ENCODE measurements around the gene SLC25A11. TPM values are rescaled to one million over a fixed set of nuclear protein-coding genes. Genes with fewer than 3 reads are reported as not detected.

SLC25A11 gene
- total RNA-seq, 1 donor from 2014 or later, result 219 TPM

GRCh38 chr17:4955091-4955490 is 15.2 kb upstream of the SLC25A11 start:
- peaks cover 46% of the 10 kb centered on the region for H3K4me1 ChIP-seq
- no peaks in the 10 kb centered on the region for H3K9me3 ChIP-seq (replicated peaks)
- H3K4me3 ChIP-seq, result no peak overlapping the region
- TF ChIP-seq, protein P1, sequence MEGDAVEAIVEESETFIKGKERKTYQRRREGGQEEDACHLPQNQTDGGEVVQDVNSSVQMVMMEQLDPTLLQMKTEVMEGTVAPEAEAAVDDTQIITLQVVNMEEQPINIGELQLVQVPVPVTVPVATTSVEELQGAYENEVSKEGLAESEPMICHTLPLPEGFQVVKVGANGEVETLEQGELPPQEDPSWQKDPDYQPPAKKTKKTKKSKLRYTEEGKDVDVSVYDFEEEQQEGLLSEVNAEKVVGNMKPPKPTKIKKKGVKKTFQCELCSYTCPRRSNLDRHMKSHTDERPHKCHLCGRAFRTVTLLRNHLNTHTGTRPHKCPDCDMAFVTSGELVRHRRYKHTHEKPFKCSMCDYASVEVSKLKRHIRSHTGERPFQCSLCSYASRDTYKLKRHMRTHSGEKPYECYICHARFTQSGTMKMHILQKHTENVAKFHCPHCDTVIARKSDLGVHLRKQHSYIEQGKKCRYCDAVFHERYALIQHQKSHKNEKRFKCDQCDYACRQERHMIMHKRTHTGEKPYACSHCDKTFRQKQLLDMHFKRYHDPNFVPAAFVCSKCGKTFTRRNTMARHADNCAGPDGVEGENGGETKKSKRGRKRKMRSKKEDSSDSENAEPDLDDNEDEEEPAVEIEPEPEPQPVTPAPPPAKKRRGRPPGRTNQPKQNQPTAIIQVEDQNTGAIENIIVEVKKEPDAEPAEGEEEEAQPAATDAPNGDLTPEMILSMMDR (IDR thresholded peaks at IDR 0.05; ENCODE audit: borderline replicate concordance), result no peak
- peaks cover 23% of the 10 kb centered on the region for H3K36me3 ChIP-seq
- no peak overlapping the region for H3K27ac ChIP-seq (replicated peaks)
- H3K27me3 ChIP-seq (ENCODE audit: low read depth), result no peaks in the 10 kb centered on the region
- intact Hi-C loops (cut with micrococcal nuclease), result no loop called here
- DNase-seq, result no peak

DNA sequence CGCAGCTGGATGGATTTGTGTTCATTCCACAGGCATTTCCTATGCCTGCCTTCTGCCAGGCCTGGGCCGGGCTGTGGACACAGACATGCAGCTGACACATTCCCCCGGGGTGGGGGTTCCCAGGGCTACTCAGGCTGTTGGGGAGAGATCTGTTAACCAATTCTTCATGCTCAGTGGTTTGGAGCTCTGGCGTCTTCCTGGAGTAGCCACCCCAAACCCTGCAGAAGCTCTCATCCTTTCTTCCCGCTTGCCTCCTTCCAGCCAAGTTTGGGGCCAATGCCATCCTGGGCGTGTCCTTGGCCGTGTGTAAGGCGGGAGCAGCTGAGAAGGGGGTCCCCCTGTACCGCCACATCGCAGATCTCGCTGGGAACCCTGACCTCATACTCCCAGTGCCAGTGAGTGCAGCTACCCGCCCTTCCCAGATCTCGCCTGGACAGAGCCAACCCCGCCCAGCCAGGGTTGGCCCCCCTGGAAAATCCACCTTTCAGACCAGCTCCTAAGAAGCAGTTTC is 13.7 kb upstream of the SLC25A11 start:
- DNase-seq, result no peak
- H3K27me3 ChIP-seq (ENCODE audit: low read depth), result no peaks in the 10 kb centered on the region
- intact Hi-C loops (cut with micrococcal nuclease), result no loop called here
- no peaks in the 10 kb centered on the region for H3K9me3 ChIP-seq (replicated peaks)
- peak overlapping the region; percentile 100 for H3K27ac ChIP-seq (replicated peaks)
- TF ChIP-seq, protein P1 (IDR thresholded peaks at IDR 0.05; ENCODE audit: borderline replicate concordance), result no peak
- H3K4me1 ChIP-seq, result peaks cover 57% of the 10 kb centered on the region
- H3K36me3 ChIP-seq, result peaks cover 9% of the 10 kb centered on the region
- H3K4me3 ChIP-seq, result peak overlapping the region; percentile 99

DNA sequence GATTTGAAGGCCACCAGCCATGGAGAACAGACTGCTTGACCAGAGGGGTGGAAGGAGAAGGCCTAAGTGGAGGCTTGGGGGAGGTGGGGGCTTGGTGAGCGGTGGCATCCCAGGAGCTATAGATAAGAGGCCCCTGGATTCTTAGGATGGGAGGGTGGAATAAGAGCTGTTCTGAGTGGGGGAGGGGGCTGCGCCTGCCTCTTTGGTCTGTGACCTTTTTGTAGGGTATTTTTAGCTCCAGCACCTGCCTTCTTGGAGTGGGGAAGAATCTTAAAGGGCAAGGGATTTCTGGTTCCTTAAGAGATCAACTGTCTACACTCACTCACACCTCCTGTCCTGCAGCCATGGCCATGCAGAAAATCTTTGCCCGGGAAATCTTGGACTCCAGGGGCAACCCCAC is 11.6 kb upstream of the SLC25A11 start:
- peaks cover 4% of the 10 kb centered on the region for H3K36me3 ChIP-seq
- peak overlapping the region; percentile 99 for H3K4me3 ChIP-seq
- intact Hi-C loops (cut with micrococcal nuclease), result no loop called here
- H3K4me1 ChIP-seq, result peaks cover 59% of the 10 kb centered on the region
- peak overlapping the region; percentile 100 for H3K27ac ChIP-seq (replicated peaks)
- no peaks in the 10 kb centered on the region for H3K9me3 ChIP-seq (replicated peaks)
- no peak for DNase-seq
- TF ChIP-seq, protein P1 (IDR thresholded peaks at IDR 0.05; ENCODE audit: borderline replicate concordance), result no peak
- H3K27me3 ChIP-seq (ENCODE audit: low read depth), result no peaks in the 10 kb centered on the region

GRCh38 chr17:4950746-4951204 is 10.9 kb upstream of the SLC25A11 start, which contains the start of gene ENO3:
Gene ENO3, plus strand, starts transcription at chr17:4951119. Its CDS starts 711 bp downstream, at chr17:4951830.
- DNase-seq, result peak; percentile 56
- H3K27me3 ChIP-seq (ENCODE audit: low read depth), result no peaks in the 10 kb centered on the region
- H3K36me3 ChIP-seq, result peaks cover 10% of the 10 kb centered on the region
- H3K9me3 ChIP-seq (replicated peaks), result no peaks in the 10 kb centered on the region
- H3K4me3 ChIP-seq, result peak within 1 kb of the TSS; percentile 99
- intact Hi-C loops (cut with micrococcal nuclease), result no loop called here
- H3K27ac ChIP-seq (replicated peaks), result peak within 1 kb of the TSS; percentile 100
- TF ChIP-seq, protein P1 (IDR thresholded peaks at IDR 0.05; ENCODE audit: borderline replicate concordance), result no peak
- H3K4me1 ChIP-seq, result peaks cover 66% of the 10 kb centered on the region

- TF ChIP-seq, protein P1 (IDR thresholded peaks at IDR 0.05; ENCODE audit: borderline replicate concordance), result no peak
- Histone ChIP-seq H3K36me3 (peaks cover 16% of the 10 kb centered on the region), H3K4me3 (peak overlapping the region; percentile 99), H3K4me1 (peaks cover 72% of the 10 kb centered on the region), H3K9me3 (replicated peaks) (no peaks in the 10 kb centered on the region), H3K27me3 (ENCODE audit: low read depth) (no peaks in the 10 kb centered on the region), H3K27ac (replicated peaks) (peak overlapping the region; percentile 100)
- intact Hi-C loops (cut with micrococcal nuclease), result no loop called here
- peak; percentile 78 for DNase-seq
Observed at GRCh38 chr17:4950075-4950745, 10.4 kb upstream of the SLC25A11 start.

All from left ventricle myocardium inferior (tissue), 1 donor.